GM21825 (cell line): ENCODE results near the gene PIK3CD.
"Not testable (repeated sequence)": the region's sequence is repeated elsewhere in the genome, so short reads cannot be mapped to it uniquely, and the experiment has no call there.

Experiments
- ATAC-seq: cut with Tn5 transposase; IDR thresholded peaks from one replicate; pipeline ENCODE4 v1.9.1; 2021; ENCODE audit warnings: mild to moderate bottlenecking, moderate library complexity; ENCODE audit not compliant: unreplicated experiment

The PIK3CD gene

DNA sequence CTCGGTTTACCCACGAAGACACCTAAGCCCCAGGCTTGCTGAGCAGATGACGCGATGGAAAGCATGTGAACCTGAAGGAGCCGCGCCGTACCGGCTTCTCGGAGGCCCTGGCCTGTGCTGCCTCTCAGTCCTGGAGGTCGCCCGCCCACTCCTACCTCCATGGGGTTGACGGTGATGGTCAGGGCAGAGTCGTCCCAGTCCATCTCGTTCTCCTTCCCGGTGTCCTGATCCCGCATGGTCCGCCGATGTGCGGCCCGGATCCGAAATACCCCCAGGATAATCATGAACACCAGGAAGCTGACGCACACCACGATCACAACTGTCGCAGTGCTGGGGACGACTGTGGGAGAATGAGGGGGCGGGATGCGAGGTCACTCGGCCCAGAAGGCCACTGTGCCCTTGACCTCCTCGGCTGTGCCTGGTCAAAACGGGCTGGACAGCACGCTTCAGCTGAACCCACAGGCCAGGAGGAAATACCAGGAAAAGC is 79.6 kb downstream of the PIK3CD start:
- ATAC-seq: no peak

DNA sequence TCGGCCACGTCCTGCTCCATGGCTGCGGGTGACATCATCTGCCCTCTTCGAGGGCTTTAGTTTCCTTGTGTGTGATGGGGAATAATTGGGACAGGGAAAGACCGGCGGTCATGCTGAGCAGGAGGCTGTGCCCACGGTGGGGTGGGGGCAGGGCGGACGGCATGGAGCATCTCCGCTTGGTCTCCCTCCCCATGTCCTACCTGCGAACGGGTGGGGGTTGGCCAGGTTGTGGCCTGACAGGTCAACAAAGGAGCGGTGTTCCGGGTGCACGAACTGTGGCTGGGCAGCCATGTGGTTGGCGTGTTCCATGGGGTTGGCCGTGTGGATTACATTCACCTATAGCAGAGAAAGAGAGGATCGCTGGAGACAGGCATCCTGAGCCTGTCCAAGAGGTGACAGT is 80.0 kb downstream of the PIK3CD start:
- no peak for ATAC-seq

GRCh38 chr1:9732123-9732971 is 80.8 kb downstream of the PIK3CD start:
- no peak for ATAC-seq

GRCh38 chr1:9733160-9733789 is 81.7 kb downstream of the PIK3CD start:
- no peak for ATAC-seq

- ATAC-seq: no peak
Measured at GRCh38 chr1:9735800-9736199, 84.3 kb downstream of the PIK3CD start.

- ATAC-seq: no peak
Measured at GRCh38 chr1:9736241-9736640, 84.7 kb downstream of the PIK3CD start.

DNA sequence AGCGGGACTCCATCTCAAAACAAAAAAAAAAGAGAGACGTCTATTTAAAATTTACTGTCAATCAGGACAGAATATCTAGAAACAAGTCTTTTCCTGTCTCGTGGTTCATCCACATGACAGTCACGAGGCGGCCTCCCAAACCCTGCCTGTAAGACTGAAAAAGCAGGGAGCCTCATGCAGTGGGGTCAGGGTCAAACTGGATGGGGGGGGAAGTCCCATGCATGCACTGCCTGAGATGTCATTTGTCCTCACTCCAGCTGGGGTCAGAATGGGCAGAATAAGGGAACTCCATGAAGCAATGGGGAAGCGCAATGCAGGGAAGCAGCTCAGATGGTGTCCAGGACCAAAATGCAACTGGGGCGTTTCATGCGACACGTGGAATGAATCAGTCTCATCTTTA is 85.5 kb downstream of the PIK3CD start:
- no peak for ATAC-seq

DNA sequence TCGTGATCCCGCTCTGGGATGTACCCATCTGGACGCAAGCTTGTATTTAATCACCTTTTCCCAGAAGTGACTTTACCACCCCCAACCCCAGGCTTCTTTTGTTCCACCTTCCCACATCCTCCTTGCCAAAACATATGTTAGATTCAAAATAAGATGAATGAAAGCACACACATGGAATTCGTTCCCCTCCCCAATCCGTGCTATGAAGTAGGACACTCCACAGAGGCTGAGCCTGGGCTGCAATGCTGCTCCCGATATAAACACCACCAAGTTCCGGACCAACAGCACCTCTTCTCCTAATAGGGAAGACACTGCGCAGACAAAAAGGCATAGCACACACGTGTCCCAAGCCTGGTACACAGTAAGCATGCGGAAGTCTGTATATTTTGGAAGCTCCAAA is 86.1 kb downstream of the PIK3CD start:
- no peak for ATAC-seq

GRCh38 chr1:9744106-9744799 is 92.7 kb downstream of the PIK3CD start:
- ATAC-seq: no peak

DNA sequence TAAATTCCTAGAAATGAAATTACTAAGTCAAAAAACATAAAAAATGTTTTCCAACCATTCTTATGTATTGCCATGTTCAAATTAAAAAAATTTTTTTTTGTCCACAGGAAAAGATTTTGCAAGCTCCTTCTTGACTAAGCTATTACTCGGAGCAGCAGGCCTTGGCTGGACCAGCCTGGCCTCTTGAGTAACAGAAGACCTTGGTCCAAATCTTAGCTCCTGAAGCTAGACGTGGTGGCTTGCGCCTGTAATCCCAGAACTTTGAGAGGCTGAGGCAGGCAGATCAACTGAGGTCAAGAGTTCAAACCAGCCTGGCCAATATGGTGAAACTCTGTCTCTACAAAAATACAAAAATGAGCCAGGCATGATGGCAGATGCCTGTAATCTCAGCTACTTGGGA is 94.7 kb downstream of the PIK3CD start:
- ATAC-seq: no peak

DNA sequence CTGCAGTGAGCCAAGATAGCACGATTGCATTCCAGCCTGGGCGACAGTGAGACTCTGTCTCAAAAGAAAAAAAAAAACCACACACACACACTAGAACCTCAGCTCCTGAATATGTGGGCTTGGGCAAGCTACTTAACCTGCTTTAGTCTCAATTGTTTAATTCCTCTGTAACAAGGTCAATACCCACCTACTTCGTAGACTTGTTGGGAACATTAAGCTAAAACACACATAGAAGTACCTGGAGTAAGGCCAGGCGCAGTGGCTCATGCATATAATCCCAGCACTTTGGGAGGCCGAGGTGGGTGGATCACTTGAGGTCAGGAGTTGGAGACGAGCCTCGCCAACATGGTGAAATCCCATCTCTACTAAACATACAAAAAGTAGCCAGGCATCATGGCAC is 95.1 kb downstream of the PIK3CD start:
- ATAC-seq: no peak

DNA sequence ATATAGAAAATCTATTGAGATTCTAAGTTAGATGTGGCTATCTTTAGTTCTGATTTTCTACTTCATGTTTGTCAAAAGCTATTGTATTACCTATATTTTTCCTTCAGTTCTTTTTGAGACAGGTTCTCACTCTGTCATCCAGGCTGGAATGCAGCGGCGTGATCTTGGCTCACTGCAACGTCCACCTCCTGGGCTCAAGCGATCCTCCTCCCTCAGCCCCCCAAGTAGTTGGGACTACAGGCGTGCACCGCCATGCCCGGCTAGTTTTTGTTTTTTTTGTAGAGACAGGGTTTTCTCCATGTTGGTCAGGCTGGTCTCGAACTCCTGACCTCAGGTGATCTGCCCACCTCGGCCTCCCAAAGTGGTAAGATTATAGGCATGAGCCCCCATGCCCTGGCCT is 96.9 kb downstream of the PIK3CD start:
- ATAC-seq: not testable (repeated sequence)

GRCh38 chr1:9749361-9749760 is 97.8 kb downstream of the PIK3CD start:
- no peak for ATAC-seq

DNA sequence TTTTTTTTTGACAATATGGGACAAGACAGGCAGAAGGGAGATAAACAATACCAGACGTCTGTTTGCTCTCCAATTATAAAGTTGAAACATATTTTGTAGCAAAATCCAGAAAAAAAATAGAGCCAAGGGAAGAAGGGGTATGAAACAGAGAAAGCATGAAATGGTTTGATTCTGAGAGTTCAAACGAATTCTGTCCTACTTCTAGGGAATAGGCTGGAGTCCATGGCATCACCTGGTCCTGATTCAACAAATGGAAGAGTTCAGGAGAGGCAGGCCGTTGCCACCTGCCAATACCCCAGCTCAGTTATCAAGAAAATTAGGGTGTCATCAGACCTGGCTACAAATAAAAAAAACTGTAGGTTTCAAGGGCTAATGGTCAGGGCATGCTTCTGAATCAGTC is 100.4 kb downstream of the PIK3CD start:
- ATAC-seq: no peak

DNA sequence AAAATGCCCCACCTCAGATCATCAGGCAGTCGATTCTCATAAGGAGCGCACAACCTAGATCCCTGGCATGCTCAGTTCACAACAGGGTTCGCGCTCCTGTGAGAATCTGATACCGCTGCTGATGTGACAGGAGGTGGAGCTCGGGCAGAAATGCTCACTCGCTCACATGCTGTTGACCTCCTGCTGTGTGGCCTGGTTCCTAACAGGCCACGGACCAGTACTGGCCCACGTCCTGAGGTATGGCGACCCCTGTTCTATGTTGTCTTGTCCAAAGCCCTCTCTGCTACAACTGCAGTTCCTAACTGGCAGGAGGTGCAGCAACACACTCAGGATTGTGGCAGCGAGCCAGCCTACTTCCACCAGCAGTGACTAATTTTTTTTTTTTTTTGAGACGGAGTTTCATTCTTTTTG is 101.6 kb downstream of the PIK3CD start:
- ATAC-seq: no peak

DNA sequence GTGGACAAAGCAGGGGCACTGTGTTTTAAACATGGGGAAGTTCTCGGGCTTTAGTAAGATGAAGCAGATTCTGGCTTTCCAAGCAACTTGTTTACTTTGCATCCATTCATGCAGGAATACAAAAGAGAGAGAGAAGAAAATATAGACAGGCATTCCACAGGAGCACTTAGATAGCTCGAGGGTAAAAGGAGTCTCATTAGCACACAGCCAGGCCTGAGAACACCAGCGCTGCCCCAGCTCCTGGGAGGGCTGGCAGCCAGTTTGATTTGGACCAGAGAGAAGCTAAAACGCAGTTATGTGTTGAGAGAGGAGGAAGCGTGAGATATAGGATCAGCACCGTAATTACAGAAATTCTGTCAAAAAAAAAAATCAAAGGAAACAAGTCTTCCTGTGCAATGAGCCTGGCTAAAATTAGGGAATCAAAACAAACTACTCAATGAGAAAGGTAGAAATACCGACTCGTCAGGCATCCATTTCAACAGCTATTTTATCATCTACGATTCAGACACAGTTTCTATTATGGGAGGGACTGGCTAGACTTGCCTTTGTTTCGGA is 104.0 kb downstream of the PIK3CD start:
- ATAC-seq: no peak

GRCh38 chr1:9758559-9759121 is 107.1 kb downstream of the PIK3CD start:
- no peak for ATAC-seq

- ATAC-seq: no peak
Measured at GRCh38 chr1:9759939-9760338, 108.4 kb downstream of the PIK3CD start.

DNA sequence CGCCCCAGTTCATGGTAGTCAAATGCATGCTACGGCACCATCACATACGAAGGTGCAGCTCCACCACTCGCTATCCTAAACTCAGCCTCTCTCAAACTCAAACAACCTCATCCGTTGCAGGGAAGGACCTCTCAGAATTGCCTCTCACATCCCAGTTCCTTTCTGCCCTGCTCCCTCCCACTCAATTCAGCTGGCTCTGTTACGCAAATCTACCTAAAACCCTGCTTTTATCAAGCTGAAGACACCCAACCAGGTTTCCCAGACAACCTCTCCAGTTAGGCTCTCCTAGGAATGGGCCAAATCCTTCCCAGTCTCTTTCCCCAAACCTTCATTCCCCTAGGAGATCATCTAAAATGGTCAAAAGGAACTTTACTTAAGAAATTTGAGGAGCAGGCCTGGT is 109.3 kb downstream of the PIK3CD start:
- ATAC-seq: no peak

DNA sequence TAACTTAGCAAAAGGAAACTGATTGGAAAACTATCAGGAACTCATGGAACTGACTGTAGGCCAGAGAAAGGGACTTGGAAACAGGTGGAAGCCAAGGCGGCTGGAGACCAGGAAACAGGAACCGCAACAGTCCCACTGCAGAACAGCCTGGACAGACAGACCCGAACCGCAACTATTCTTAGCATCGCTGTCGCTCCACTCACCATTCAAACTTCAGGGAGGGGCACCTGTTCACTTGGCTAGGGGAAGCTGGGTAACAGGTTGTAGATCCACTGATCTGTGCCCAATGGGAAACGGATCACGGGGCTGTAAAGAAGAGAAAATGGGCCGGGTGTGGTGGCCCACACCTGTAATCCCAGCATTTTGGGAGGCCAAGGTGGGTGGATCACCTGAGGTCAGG is 110.3 kb downstream of the PIK3CD start:
- no peak for ATAC-seq

- not testable (repeated sequence) for ATAC-seq
Measured at GRCh38 chr1:9762446-9762845, 110.9 kb downstream of the PIK3CD start.
